GM19025 (cell line): ENCODE measurements around the gene PROB1.
"Not testable (repeated sequence)": the region's sequence is repeated elsewhere in the genome, so short reads cannot be mapped to it uniquely, and the experiment has no call there.

Experiments used
- ATAC-seq: cut with Tn5 transposase; IDR thresholded peaks from one replicate; pipeline ENCODE4 v1.9.1; 2021; ENCODE audit warnings: mild to moderate bottlenecking, low read depth, moderate library complexity; ENCODE audit not compliant: unreplicated experiment

The PROB1 gene

GRCh38 chr5:139379626-139380449 lies 15.1 kb downstream of the PROB1 start:
- no peak for ATAC-seq

- no peak for ATAC-seq
These were observed 16.0 kb downstream of the PROB1 start for GRCh38 chr5:139378941-139379361.

DNA sequence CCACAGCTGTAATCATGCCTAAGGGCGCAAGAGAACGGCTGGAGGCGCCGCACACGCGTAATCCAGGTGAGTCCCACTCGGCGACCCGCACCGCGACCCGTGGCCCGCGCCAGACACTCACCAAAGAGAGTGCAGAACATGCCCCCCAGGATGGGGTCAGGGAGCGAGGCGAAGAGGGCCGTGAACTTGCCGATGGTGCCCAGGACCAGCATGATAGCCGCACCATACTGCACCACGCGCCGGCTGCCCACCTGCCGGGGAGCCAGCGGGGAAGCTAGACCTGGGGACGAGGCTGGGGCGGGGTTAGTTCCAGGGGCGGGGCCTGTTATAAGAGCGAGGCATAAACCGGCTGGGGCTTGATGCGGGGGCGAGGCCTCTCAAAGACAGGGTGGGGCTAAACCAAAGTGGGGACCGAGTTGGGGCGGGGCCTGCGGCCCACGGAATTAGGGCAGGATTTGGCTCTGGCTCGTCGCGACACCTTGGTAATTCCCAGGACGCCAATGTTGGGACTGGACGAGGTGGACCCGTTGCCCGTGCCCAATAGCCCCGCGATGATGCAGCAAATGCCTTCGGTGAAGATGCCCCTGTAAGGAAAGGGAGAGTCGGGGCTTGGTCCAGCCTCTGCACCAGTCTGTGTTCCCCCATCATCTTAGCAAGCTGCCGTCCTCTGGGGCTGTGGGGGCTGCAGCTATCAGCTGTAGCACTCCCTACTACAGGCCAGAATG lies 16.6 kb downstream of the PROB1 start:
- ATAC-seq: no peak

- ATAC-seq: no peak
These were observed 17.7 kb downstream of the PROB1 start for GRCh38 chr5:139377226-139377625.

GRCh38 chr5:139376364-139376763 lies 18.5 kb downstream of the PROB1 start:
- ATAC-seq: no peak

- ATAC-seq: no peak
These were observed 20.0 kb downstream of the PROB1 start for GRCh38 chr5:139374909-139375308.

- no peak for ATAC-seq
These were observed 23.1 kb downstream of the PROB1 start for GRCh38 chr5:139371482-139372435.

- ATAC-seq: no peak
These were observed 25.7 kb downstream of the PROB1 start for GRCh38 chr5:139369181-139369580.

DNA sequence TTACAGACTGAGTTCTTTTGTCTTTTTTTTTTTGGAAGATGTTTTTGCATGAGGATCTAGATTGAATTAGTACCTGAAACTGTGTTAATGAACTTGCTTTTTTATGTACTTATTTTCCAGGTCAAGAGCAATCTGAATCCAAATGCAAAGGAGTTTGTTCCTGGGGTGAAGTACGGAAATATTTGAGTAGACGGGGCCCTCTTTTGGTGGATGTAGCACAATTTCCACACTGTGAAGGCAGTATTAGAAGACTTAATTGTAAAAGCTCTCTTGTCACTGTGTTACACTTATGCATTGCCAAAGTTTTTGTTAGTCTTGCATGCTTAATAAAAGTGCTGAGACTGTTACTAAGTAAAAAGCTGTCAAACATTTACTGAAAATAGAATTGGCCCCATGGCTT lies 26.3 kb downstream of the PROB1 start:
- no peak for ATAC-seq

- ATAC-seq: no peak
These were observed 30.4 kb downstream of the PROB1 start for GRCh38 chr5:139364466-139364865.

GRCh38 chr5:139363937-139364336 lies 31.0 kb downstream of the PROB1 start:
- ATAC-seq: no peak

DNA sequence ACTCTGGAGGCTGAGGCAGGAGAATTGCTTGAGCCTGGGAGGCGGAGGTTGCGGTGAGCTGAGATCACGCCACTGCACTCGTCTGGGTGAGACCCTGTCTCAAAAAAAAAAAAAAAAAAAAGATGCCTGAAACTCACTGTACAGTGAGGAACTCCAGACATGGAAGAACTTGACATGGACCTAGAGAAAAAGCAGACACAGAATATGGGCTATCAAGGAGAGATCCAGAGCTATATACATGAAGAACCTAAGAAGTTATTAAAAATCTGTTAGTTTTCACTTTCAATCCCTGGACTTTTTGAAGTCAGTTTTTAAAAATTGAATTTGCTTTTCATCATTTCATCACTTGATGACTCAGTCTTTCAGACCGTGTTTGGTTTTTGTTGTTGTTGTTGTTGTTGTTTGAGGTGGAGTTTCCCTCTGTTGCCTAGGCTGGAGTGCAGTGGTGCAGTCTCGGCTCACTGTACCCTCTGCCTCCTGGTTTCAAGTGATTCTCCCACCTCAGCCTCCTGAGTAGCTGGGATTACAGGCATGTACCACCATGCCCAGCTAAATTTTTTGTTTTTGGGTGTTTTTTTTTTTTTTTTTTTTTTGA lies 33.0 kb downstream of the PROB1 start:
- ATAC-seq: no peak

DNA sequence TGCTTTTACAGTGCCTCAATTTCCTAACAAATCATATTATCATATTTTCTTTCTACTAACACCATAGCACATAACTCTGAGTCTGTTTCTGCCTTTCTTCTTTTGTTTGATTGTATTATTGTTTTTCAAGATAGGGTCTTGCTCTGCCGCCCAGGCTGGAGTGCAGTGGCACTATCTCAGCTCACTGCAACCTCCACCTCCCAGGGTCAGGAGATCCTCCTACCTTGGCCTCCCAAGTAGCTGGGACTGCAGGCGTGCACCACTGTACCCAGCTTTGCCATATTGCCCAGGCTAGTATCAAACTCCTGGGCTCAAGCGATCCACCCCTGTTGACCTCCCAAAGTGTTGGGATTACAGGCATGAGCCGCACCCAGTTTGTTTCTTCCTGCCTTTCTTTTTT lies 34.5 kb downstream of the PROB1 start:
- ATAC-seq: no peak

GRCh38 chr5:139358064-139358463 lies 36.8 kb downstream of the PROB1 start:
- ATAC-seq: no peak

GRCh38 chr5:139355900-139356299 lies 39.0 kb downstream of the PROB1 start:
- not testable (repeated sequence) for ATAC-seq

DNA sequence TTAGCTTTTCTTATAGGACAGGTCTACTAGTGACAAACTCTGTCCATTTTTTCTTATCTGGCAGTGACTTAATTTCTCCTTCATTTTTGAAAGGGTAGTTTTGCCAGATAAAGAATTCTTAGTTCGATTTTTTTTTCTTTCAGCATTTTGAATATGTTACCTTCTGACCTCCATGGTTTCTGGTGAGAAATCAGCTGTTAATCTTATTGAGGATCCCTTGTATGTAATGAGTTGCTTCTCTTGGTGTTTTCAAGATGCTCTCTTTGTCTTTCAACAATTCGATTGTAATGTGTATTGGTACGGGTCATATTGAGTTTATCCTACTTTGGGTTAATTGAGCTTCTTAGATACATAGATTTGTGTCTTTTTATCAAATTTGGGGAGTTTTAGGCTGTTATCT lies 40.7 kb downstream of the PROB1 start:
- no peak for ATAC-seq

DNA sequence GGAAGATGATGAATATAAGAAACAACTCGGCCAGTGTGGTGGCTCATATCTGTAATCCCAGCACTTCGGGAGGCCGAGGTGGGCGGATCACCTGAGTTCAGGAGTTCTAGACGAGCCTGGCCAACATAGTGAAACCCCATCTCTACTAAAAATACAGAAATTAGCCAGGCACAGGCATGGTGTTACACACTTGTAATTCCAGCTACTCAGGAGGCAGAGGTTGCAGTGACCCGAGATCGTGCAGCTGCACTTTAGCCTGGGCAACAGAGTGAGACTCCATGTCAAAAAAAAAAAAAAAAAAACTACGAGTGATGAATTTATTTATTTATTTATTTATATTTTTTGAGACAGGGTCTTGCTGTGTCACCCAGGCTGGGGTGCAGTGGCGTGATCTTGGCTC lies 47.0 kb downstream of the PROB1 start:
- not testable (repeated sequence) for ATAC-seq

GRCh38 chr5:139345442-139345841 lies 49.5 kb downstream of the PROB1 start:
- not testable (repeated sequence) for ATAC-seq

GRCh38 chr5:139344177-139344576 lies 50.7 kb downstream of the PROB1 start:
- ATAC-seq: no peak

DNA sequence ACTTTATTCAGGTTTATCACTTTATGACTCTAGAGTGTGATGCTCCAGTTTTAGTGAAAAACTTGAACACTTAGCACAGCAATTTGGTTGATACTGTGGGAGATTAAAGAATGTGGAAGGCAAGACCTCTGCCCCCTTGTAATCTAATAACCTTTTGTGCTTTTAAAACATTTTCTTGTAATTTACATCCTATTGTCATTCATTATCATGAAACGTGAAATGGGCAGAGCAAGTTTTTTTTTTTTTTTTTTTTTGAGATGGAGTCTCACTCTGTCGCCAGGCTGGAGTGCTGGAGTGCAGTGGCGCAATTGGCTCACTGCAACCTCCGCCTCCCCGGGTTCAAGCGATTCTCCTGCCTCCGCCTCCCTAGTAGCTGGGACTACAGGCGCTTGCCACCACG lies 51.4 kb downstream of the PROB1 start:
- no peak for ATAC-seq

- ATAC-seq: peak; percentile 32
These were observed 52.5 kb downstream of the PROB1 start for GRCh38 chr5:139342423-139342723.
